ENCODE data around the gene C16orf74. TPM values are rescaled to one million over a fixed set of nuclear protein-coding genes. Genes with fewer than 3 reads are reported as not detected.

The C16orf74 gene
- total RNA-seq, 6 experiments from 2014 or later, result 13.4 to 18.6 (median 15.7) TPM

- Mint-ChIP-seq H3K27ac (0 out of 2 replicates have a peak overlapping the region, but pooled peaks have one; percentile 31), H3K4me1 (ENCODE audit: low read depth) (peaks cover 7% of the 10 kb centered on the region; the same call in 1 of the 2 replicates), H3K9me3 (no peaks in the 10 kb centered on the region), H3K27me3 (ENCODE audit: insufficient read depth) (peaks cover 11% of the 10 kb centered on the region), H3K4me3 (peak overlapping the region; percentile 84), H3K36me3 (ENCODE audit: low read depth) (no peaks in the 10 kb centered on the region)
- DNase-seq, result no peak
- TF ChIP-seq CTCF (IDR thresholded peaks at IDR 0.05), result no peak
Measured at GRCh38 chr16:85687651-85688471, 63.0 kb downstream of the C16orf74 start.

DNA sequence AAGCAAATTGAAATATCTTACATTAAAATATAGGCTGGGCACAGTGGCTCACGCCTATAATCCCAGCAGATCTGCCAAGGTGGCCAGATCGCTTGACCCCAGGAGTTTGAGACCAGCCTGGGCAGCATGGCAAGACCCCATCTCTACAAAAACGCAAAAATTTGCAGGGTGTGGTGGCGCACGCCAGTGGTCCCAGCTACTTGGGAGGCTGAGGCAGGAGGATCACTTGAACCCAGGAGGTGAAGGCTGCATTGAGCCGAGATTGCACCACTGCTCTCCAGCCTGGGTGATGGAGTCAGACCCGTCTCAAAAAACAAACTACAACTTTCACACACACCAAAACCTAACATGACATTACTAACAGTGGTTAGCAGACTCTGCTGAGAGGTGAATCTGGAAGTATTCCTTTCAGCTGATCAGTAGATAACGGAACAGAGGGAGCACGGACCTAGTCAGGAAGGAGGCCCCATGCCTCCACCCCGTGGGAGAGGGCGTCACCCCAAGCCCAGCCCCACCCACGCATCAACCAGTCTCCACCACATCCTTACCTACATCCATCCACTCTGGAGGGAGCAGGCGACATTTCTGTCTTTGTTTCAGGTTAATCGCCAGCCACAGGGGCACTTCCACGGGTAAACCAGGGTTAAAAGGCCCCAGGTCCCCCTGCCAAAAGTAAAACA is 63.8 kb downstream of the C16orf74 start:
- TF ChIP-seq CTCF (IDR thresholded peaks at IDR 0.05), result no peak
- H3K9me3 Mint-ChIP-seq, result no peaks in the 10 kb centered on the region
- H3K4me1 Mint-ChIP-seq (ENCODE audit: low read depth), result peaks cover 7% of the 10 kb centered on the region; the same call in 1 of the 2 replicates

DNA sequence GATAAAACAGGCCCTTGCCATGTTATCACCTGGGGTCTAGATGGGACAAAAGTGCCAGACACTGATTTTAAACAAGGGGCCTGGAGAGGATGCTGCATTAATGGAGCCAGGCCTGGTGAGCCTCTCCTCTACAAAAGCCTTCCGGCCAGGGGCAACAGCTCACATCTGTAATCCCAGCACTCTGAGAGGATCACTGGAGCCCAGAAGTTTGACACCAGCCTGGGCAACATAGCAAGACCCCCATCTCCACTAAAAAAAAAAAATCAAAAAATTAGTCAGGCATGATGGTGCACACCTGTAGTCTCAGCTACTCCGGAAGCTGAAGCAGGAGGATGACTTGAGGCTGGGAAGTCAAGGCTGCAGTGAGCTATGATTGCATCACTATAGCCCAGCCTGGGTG is 65.6 kb downstream of the C16orf74 start:
- Mint-ChIP-seq H3K9me3 (no peaks in the 10 kb centered on the region), H3K27me3 (ENCODE audit: insufficient read depth) (peaks cover 9% of the 10 kb centered on the region), H3K4me3 (no peak overlapping the region), H3K27ac (no peak overlapping the region), H3K4me1 (ENCODE audit: low read depth) (peaks cover 7% of the 10 kb centered on the region; the same call in 1 of the 2 replicates), H3K36me3 (ENCODE audit: low read depth) (no peaks in the 10 kb centered on the region)
- no peak for TF ChIP-seq CTCF (IDR thresholded peaks at IDR 0.05)
- no peak for DNase-seq

More for the DNA sequence above, 63.8 kb downstream of the C16orf74 start:
- Mint-ChIP-seq H3K27me3 (ENCODE audit: insufficient read depth) (peaks cover 4% of the 10 kb centered on the region), H3K27ac (no peak overlapping the region), H3K4me3 (peak overlapping the region; percentile 84), H3K36me3 (ENCODE audit: low read depth) (no peaks in the 10 kb centered on the region)
- no peak for DNase-seq

DNA sequence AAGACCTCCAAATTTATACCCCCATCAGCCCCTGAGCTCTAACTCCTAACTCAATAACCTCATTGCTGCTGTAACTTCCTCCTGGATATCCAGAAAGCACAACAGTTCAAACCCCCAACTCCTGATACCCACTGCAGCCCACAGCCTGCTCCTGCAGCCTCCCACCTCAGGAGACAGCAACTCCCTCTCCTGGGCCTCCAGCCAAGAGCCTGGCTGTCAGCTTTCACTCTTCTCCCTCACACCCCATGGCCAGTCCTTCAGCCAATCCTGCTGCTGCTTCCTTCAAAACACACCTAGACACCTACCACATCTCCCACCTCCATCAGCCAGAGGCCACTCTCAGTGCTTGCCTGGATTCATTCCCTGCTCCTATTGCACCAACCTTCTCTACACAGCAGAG is 67.5 kb downstream of the C16orf74 start:
- no peak for TF ChIP-seq CTCF (IDR thresholded peaks at IDR 0.05)
- no peak for DNase-seq
- H3K4me3 Mint-ChIP-seq, result no peak overlapping the region
- no peaks in the 10 kb centered on the region for H3K36me3 Mint-ChIP-seq (ENCODE audit: low read depth)
- no peak overlapping the region for H3K27ac Mint-ChIP-seq
- H3K4me1 Mint-ChIP-seq (ENCODE audit: low read depth), result peaks cover 7% of the 10 kb centered on the region; the same call in 1 of the 2 replicates
- H3K27me3 Mint-ChIP-seq (ENCODE audit: insufficient read depth), result peaks cover 14% of the 10 kb centered on the region
- H3K9me3 Mint-ChIP-seq, result no peaks in the 10 kb centered on the region

DNA sequence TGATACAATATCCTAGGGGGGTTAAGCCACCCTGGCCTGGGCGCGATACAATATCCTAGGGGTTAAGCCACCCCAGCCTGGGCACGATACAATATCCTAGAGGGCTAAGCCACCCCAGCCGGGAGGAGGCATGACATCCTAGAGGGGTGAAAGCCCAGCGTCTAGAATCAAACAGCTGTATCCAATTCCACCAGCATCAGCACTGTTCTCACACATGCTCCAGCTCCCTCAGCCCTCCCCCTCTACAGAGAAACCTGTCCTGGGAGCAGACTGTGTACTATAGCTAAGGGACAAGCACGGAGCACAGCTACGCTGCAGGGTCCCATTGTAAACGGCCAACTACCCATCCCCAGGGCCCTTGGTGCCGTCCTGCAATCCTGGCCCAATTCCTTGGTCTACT is 68.4 kb downstream of the C16orf74 start:
- peaks cover 14% of the 10 kb centered on the region for H3K27me3 Mint-ChIP-seq (ENCODE audit: insufficient read depth)
- no peak overlapping the region for H3K4me3 Mint-ChIP-seq
- no peak for DNase-seq

More for the DNA sequence above, 68.4 kb downstream of the C16orf74 start:
- Mint-ChIP-seq H3K9me3 (no peaks in the 10 kb centered on the region), H3K36me3 (ENCODE audit: low read depth) (no peaks in the 10 kb centered on the region), H3K4me1 (ENCODE audit: low read depth) (peaks cover 5% of the 10 kb centered on the region; the same call in 1 of the 2 replicates), H3K27ac (no peak overlapping the region)
- no peak for TF ChIP-seq CTCF (IDR thresholded peaks at IDR 0.05)

Data from HFFc6 (cell line).